GM19099 (cell line): ENCODE results near the gene MYOM3.

Source experiments
- POLR2A ChIP-seq: IDR thresholded peaks from 3 replicates; pipeline ENCODE4 v1.6.1; 2011; ENCODE audit warnings: low read depth; ENCODE audit not compliant: insufficient read length; ENCODE audit errors: extremely low read depth

MYOM3 gene

GRCh38 chr1:24022581-24023361 is 89.2 kb downstream of the MYOM3 start:
- no peak for TF ChIP-seq POLR2A

- no peak for TF ChIP-seq POLR2A
These were observed 90.3 kb downstream of the MYOM3 start for GRCh38 chr1:24021403-24022266.

- TF ChIP-seq POLR2A: no peak
These were observed 91.5 kb downstream of the MYOM3 start for GRCh38 chr1:24020470-24020869.

GRCh38 chr1:24020025-24020424 is 91.9 kb downstream of the MYOM3 start:
- no peak for TF ChIP-seq POLR2A

GRCh38 chr1:24018611-24019580 is 93.0 kb downstream of the MYOM3 start:
- no peak for TF ChIP-seq POLR2A

GRCh38 chr1:24015221-24016210 is 96.4 kb downstream of the MYOM3 start:
- no peak for TF ChIP-seq POLR2A

- TF ChIP-seq POLR2A: no peak
These were observed 101.3 kb downstream of the MYOM3 start for GRCh38 chr1:24010650-24011049.

- TF ChIP-seq POLR2A: no peak
These were observed 102.5 kb downstream of the MYOM3 start for GRCh38 chr1:24009406-24009805.

- no peak for TF ChIP-seq POLR2A
These were observed 104.9 kb downstream of the MYOM3 start for GRCh38 chr1:24007079-24007478.
